Omental fat pad (tissue), 4 donors: ENCODE results near the gene CDK18. TPM values are rescaled to one million over a fixed set of nuclear protein-coding genes. Genes with fewer than 3 reads are reported as not detected.

Experiments
- ATAC-seq: fragments of 150-250 bp; one replicate; pipeline ENCODE4 v1.9.1; 2016; ENCODE audit warnings: mild to moderate bottlenecking, moderate library complexity; ENCODE audit not compliant: low FRiP score
- DNase-seq: peaks from one replicate; pipeline ENCODE4 v3.0.0-alpha.2; 2019; ENCODE audit warnings: low spot score
- total RNA-seq, 4 donors: library from RNA; depleted of rRNA; stranded (reverse); fragments of >200 nt; gene quantifications; one replicate each; pipeline ENCODE4 v1.1.0, GENCODE V29; 2016
- TF ChIP-seq, protein P1 (sequence below), 3 donors: fragments of 450-650 bp; IDR thresholded peaks; one replicate each; pipeline ENCODE4 v1.5.1; 2016 to 2017; ENCODE audit warnings: antibody characterized with exemption in 3 of 3, mild to moderate bottlenecking in 3 of 3, moderate library complexity in 2 of 3

CDK18 gene
- total RNA-seq, 4 donors from 2014 or later = 2.8 to 9.0 (median 5.3) TPM

DNA sequence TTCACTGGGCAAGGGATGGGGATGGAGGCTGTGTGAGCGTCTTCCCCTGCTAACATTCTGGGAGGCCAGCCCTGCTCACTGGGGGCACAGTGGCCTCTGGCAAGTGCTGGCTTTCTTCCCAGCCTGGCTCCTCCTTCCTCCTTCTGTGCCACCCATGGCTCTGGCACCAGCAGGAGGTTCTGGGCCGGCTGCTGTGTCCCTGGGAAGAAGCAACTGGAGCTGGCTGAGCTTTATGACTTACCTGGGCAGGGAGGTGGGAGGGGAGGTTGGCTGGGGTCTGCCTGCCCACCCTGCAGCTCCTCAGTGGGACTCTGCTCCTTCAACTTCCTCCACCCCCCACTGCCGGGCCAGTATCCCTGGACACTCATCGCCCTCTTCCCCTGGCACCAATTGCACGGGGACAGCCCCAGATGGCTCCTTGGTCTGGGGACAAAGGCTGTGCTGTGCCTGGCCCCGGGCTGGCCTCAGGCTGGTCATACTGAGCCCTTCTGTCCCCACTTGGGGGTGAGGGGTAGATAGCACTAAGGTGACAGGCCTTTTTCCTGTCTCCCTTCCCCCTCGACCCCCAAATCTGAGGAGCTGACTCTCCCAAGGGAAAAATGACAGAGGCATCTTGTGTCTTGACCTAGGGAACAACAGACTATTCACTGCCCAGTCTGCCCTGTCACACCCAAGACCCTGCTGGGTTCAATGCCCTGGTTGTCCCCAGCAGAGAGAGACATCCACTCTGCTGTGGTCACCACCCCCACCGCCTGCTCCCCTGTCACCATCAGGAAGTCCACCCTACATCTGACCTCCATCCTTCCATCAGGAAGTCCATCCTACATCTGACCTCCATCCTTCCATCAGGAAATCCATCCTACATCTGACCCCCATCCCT is 14.4 kb downstream of the CDK18 start:
- DNase-seq = no peak
- TF ChIP-seq, protein P1, sequence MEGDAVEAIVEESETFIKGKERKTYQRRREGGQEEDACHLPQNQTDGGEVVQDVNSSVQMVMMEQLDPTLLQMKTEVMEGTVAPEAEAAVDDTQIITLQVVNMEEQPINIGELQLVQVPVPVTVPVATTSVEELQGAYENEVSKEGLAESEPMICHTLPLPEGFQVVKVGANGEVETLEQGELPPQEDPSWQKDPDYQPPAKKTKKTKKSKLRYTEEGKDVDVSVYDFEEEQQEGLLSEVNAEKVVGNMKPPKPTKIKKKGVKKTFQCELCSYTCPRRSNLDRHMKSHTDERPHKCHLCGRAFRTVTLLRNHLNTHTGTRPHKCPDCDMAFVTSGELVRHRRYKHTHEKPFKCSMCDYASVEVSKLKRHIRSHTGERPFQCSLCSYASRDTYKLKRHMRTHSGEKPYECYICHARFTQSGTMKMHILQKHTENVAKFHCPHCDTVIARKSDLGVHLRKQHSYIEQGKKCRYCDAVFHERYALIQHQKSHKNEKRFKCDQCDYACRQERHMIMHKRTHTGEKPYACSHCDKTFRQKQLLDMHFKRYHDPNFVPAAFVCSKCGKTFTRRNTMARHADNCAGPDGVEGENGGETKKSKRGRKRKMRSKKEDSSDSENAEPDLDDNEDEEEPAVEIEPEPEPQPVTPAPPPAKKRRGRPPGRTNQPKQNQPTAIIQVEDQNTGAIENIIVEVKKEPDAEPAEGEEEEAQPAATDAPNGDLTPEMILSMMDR (IDR thresholded peaks at IDR 0.05) = no peak
- ATAC-seq = no peak

DNA sequence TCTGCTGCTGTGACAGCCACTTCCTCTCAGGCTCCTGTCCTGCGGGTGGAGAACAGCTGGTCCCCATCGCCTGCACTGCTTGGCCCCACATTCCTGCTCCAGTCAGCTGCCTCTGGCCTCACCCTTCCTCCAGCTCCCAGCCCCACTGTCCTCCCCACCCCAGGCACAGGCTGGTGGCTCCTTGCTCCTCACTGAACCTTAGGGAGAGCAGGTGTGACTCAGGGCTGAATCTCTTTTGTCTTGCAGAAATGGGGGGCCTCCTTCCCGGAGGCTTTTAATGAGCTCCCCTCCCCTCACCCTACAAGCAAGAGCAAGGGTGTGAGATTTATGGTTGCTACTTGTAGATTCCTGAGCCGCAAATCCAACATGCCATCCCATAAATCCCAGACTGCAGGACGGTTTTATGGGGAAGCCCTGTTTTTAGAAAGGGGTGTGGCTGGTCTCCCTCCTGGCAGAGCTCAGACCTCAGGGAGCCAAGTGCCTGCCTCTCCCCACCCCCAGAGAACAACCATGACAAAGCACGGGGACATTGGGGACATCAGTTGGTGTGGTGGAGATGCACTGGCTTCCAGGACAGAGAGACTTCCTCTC is 15.2 kb downstream of the CDK18 start:
- TF ChIP-seq, protein P1 (IDR thresholded peaks at IDR 0.05) = no peak
- ATAC-seq (no peak), DNase-seq (no peak)

DNA sequence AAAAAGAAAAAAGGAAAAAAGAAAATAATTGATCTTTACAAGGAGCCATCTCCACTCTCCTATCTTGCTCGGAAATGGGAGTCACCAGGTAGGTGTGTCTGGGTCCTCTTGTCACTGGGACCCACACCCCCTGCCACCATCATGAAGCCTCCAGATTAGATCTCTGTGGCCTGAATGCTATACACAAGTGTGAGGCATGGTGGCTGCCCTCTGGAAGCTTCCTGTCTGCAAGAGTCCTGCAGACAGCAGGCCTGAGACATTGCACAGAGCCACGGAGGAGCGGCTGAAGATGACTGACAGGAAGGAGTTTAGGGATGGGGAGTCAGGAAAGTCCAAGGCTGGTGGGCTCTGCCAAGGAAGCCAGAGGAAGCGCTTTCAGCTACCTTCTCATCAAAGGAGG is 16.2 kb downstream of the CDK18 start:
- DNase-seq (no peak), ATAC-seq (no peak)
- TF ChIP-seq, protein P1 (IDR thresholded peaks at IDR 0.05) = no peak

DNA sequence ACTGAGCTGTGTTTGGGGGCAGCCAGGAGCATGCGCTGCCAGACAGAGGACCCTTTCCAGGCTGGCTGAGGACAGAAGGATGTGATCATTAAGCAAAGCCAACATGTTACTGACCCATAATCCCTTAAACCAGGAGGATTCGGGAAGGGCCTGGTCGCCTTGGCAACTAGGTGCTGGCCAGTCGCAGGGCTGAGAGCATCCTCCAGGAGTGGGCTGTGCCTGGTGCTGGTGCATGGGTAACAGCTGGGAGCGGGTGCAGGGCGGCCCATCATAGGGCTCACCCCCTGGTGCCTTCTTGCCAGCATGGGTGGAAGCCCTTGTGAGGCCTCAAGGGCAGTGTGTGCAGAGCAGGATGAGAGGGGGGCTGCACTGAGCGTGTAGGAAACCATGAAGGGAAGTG is 17.2 kb downstream of the CDK18 start:
- TF ChIP-seq, protein P1 (IDR thresholded peaks at IDR 0.05) = no peak
- DNase-seq = no peak
- ATAC-seq = no peak

DNA sequence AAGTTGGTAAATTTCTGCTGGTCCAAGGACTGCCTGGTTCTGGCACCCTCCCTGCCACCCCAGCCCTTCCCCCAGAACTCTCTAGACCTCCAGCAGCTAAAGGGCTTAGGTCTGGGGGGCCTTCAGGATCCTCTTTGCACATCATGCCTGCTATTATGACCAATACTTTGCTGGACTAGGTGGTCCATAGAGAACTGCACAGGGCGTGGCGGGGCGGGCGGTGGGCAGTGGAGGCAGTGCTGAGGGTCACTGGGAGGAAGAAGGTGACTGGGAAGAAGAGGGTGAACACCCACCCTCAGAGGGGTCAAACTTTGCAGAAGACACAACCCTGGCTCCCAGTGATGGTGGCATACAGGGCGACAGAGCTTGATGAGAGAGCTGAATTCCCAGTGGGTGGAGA is 18.2 kb downstream of the CDK18 start:
- DNase-seq = no peak
- TF ChIP-seq, protein P1 (IDR thresholded peaks at IDR 0.05) = no peak
- ATAC-seq = no peak

DNA sequence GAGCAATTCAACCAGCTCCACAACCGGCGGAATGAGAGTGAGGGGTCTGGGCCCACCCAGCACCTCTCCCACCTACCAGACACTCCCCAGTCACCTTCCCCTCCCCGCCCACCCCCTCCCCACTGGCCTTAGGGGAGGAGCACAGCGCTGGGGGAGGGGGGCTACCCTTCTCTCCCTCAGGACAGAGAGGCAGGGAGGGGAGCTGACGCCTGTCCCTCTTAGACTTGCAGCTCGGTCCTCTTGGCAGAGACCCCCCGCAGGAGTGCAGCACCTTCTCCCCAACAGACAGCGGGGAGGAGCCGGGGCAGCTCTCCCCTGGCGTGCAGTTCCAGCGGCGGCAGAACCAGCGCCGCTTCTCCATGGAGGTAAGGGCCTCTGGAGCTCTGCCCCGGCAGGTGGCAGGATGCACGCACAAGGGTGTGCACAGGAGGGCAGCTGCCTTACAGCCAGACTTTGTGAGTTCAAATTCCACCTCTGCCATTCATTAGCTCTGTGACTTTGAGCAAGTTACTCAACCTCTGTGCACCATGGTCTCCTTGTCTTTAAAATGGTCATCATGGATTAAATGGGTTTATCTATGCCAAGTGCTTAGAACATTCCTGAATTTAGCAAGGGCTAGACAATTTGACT is 18.9 kb downstream of the CDK18 start:
- TF ChIP-seq, protein P1 (IDR thresholded peaks at IDR 0.05) = no peak
- ATAC-seq = no peak
- DNase-seq = no peak
